Activated T-cell treated with anti-CD3 and anti-CD28 coated beads, Interleukin-2, amount 50 U/mL, for 24 hours (primary cell): ENCODE results near the gene GSTA2.
"Not testable (repeated sequence)": the region's sequence is repeated elsewhere in the genome, so short reads cannot be mapped to it uniquely, and the experiment has no call there.

ENCODE experiments used
- DNase-seq: peaks from one replicate; pipeline ENCODE4 v3.0.0-alpha.2; 2020
- H3K27ac Mint-ChIP-seq: 2 replicates; pipeline ENCODE4 v1.8.0; 2020; ENCODE audit warnings: mild to moderate bottlenecking, mixed read lengths
- H3K27me3 Mint-ChIP-seq: 2 replicates; pipeline ENCODE4 v1.8.0; 2020; ENCODE audit warnings: mixed read lengths
- H3K36me3 Mint-ChIP-seq: 2 replicates; pipeline ENCODE4 v1.8.0; 2020; ENCODE audit warnings: low read depth, mixed read lengths
- H3K4me1 Mint-ChIP-seq: 2 replicates; pipeline ENCODE4 v1.8.0; 2020; ENCODE audit warnings: low read depth, mixed read lengths
- H3K4me3 Mint-ChIP-seq: 2 replicates; pipeline ENCODE4 v1.8.0; 2020; ENCODE audit warnings: mild to moderate bottlenecking, moderate library complexity, mixed read lengths
- H3K9me3 Mint-ChIP-seq: 2 replicates; pipeline ENCODE4 v1.8.0; 2020; ENCODE audit warnings: mixed read lengths

Gene GSTA2

GRCh38 chr6:52782209-52782608, 18.9 kb upstream of the GSTA2 start:
- H3K4me1 Mint-ChIP-seq, H3K27ac Mint-ChIP-seq, H3K36me3 Mint-ChIP-seq, DNase-seq, H3K9me3 Mint-ChIP-seq, H3K4me3 Mint-ChIP-seq: not testable (repeated sequence)
- H3K27me3 Mint-ChIP-seq: peaks cover 28% of the 10 kb centered on the region

- DNase-seq: no peak
- peaks cover 31% of the 10 kb centered on the region for H3K27me3 Mint-ChIP-seq
Observed at GRCh38 chr6:52779237-52779636, 16.0 kb upstream of the GSTA2 start.

GRCh38 chr6:52776711-52777351, 13.6 kb upstream of the GSTA2 start:
- H3K27me3 Mint-ChIP-seq: peaks cover 36% of the 10 kb centered on the region
- not testable (repeated sequence) for H3K4me1 Mint-ChIP-seq, H3K36me3 Mint-ChIP-seq

More at GRCh38 chr6:52779237-52779636, 16.0 kb upstream of the GSTA2 start:
- Mint-ChIP-seq H3K27ac (no peak overlapping the region), H3K4me3 (no peak overlapping the region), H3K9me3 (no peaks in the 10 kb centered on the region), H3K36me3 (no peaks in the 10 kb centered on the region), H3K4me1 (no peaks in the 10 kb centered on the region)

GRCh38 chr6:52769399-52769798, 6.1 kb upstream of the GSTA2 start:
- H3K4me1 Mint-ChIP-seq, H3K9me3 Mint-ChIP-seq, H3K27me3 Mint-ChIP-seq, DNase-seq, H3K4me3 Mint-ChIP-seq, H3K27ac Mint-ChIP-seq, H3K36me3 Mint-ChIP-seq: not testable (repeated sequence)

More at GRCh38 chr6:52776711-52777351, 13.6 kb upstream of the GSTA2 start:
- DNase-seq, H3K4me3 Mint-ChIP-seq, H3K9me3 Mint-ChIP-seq, H3K27ac Mint-ChIP-seq: not testable (repeated sequence)

GRCh38 chr6:52767658-52768057, 4.4 kb upstream of the GSTA2 start:
- not testable (repeated sequence) for H3K27me3 Mint-ChIP-seq, DNase-seq, H3K27ac Mint-ChIP-seq, H3K4me1 Mint-ChIP-seq, H3K36me3 Mint-ChIP-seq, H3K9me3 Mint-ChIP-seq, H3K4me3 Mint-ChIP-seq

DNA sequence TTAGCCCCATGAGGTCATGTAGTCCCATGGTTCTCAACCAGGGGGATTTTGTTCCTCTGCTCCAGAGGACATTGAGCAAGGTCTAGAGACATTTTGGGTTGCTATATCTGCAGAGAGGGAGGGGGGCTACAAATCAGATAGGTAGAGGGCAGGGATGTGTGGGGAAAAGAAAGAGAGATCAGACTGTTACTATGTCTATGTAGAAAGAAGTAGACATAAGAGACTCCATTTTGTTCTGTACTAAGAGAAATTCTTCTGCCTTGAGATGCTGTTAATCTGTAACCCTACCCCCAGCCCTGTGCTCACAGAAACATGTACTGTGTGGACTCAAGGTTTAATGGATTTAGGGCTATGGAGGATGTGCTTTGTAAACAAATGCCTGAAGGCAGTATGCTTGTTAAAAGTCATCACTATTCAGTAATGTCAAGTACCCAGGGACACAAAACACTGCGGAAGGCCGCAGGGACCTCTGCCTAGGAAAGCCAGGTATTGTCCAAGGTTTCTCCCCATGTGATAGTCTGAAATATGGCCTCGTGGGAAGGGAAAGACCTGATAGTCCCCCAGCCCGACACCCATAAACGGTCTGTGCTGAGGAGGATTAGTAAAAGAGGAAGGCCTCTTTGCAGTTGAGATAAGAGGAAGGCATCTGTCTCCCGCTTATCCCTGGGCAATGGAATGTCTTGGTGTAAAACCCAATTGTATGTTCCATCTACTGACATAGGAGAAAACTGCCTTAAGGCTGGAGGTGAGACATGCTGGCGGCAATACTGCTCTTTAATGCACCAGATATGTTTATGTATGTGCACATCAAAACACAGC, 1.4 kb downstream of the GSTA2 start:
- not testable (repeated sequence) for H3K27ac Mint-ChIP-seq, H3K4me3 Mint-ChIP-seq, H3K4me1 Mint-ChIP-seq, H3K9me3 Mint-ChIP-seq, H3K36me3 Mint-ChIP-seq, DNase-seq
- peaks cover 15% of the 10 kb centered on the region for H3K27me3 Mint-ChIP-seq

DNA sequence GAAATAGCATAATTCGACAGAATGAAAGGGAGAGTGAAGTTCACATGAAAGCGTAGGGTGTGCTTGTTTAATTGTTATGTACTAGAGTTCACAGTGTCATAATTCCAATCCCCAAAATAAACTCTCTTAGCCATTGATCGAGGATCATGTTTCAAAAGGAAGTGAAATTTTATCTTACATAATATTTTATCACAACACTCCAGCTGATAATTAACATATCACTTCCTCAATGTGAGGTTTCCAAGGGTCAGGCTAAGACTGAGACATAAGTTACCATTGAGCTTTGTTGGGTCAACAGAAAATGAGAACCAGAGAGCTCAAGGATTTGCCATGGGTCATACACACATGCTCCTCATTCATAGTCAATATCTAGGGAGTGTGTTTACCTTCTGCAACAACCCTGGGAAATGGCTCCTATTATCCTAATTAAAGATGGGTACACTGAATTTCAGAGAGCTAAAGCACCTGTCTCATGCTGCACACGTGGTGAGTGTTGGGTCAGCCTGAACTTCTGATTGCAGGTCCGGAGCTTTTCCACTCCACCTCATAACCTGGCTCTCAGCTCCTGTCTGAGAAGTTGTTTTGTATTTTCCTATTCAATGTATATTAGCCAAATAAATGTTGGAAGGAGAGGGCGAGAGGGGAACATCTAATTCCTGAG, 3.0 kb downstream of the GSTA2 start:
- peaks cover 28% of the 10 kb centered on the region for H3K27me3 Mint-ChIP-seq

GRCh38 chr6:52759085-52759484, 4.2 kb downstream of the GSTA2 start:
- Mint-ChIP-seq H3K27ac (no peak overlapping the region), H3K4me3 (no peak overlapping the region), H3K27me3 (peaks cover 34% of the 10 kb centered on the region), H3K4me1 (no peaks in the 10 kb centered on the region), H3K9me3 (no peaks in the 10 kb centered on the region), H3K36me3 (no peaks in the 10 kb centered on the region)
- DNase-seq: no peak

More for the DNA sequence above, 3.0 kb downstream of the GSTA2 start:
- no peaks in the 10 kb centered on the region for H3K36me3 Mint-ChIP-seq
- DNase-seq: no peak
- no peak overlapping the region for H3K4me3 Mint-ChIP-seq
- H3K9me3 Mint-ChIP-seq: no peaks in the 10 kb centered on the region
- H3K4me1 Mint-ChIP-seq: no peaks in the 10 kb centered on the region
- no peak overlapping the region for H3K27ac Mint-ChIP-seq

- H3K9me3 Mint-ChIP-seq, H3K36me3 Mint-ChIP-seq, H3K27ac Mint-ChIP-seq, H3K4me1 Mint-ChIP-seq, DNase-seq, H3K4me3 Mint-ChIP-seq: not testable (repeated sequence)
- H3K27me3 Mint-ChIP-seq: peaks cover 38% of the 10 kb centered on the region
Observed at GRCh38 chr6:52757651-52758338, 5.5 kb downstream of the GSTA2 start.

DNA sequence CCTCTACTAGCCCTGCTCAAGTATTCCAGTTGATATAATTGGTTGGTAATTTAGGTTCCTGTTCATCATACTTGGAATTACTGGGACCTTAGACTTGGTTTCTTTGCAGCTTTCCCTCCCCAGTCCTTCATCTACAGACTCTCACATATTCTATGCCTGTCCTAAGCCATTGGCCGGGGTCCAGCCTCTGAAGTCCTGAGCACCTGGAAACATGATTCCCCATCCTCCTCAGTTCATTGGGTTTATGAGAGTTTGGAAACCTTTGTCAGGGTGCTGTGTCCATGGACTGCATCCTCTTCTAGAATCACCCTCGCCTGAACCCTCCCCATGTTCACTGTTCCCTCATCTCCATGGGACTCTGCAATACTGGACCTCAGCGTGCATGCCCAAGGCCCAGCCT, 8.8 kb downstream of the GSTA2 start:
- no peaks in the 10 kb centered on the region for H3K4me1 Mint-ChIP-seq

GRCh38 chr6:52753137-52753536, 10.1 kb downstream of the GSTA2 start:
- H3K27ac Mint-ChIP-seq, H3K9me3 Mint-ChIP-seq, H3K4me3 Mint-ChIP-seq, H3K4me1 Mint-ChIP-seq, H3K36me3 Mint-ChIP-seq, DNase-seq: not testable (repeated sequence)
- peaks cover 31% of the 10 kb centered on the region for H3K27me3 Mint-ChIP-seq

More for the DNA sequence above, 8.8 kb downstream of the GSTA2 start:
- Mint-ChIP-seq H3K4me3 (no peak overlapping the region), H3K9me3 (peaks cover 3% of the 10 kb centered on the region), H3K36me3 (no peaks in the 10 kb centered on the region), H3K27me3 (peaks cover 34% of the 10 kb centered on the region), H3K27ac (no peak overlapping the region)
- DNase-seq: no peak

- H3K4me1 Mint-ChIP-seq: no peaks in the 10 kb centered on the region
- H3K27ac Mint-ChIP-seq: no peak overlapping the region
- no peaks in the 10 kb centered on the region for H3K36me3 Mint-ChIP-seq
Observed at GRCh38 chr6:52752310-52752709, 11.0 kb downstream of the GSTA2 start.

GRCh38 chr6:52749556-52750152, 13.6 kb downstream of the GSTA2 start:
- Mint-ChIP-seq H3K27ac (no peak overlapping the region), H3K27me3 (peaks cover 13% of the 10 kb centered on the region), H3K4me3 (no peak overlapping the region), H3K36me3 (no peaks in the 10 kb centered on the region), H3K4me1 (no peaks in the 10 kb centered on the region), H3K9me3 (peaks cover 3% of the 10 kb centered on the region)
- no peak for DNase-seq

More at GRCh38 chr6:52752310-52752709, 11.0 kb downstream of the GSTA2 start:
- no peak for DNase-seq
- Mint-ChIP-seq H3K27me3 (peaks cover 27% of the 10 kb centered on the region), H3K4me3 (no peak overlapping the region), H3K9me3 (peaks cover 3% of the 10 kb centered on the region)

GRCh38 chr6:52747301-52747700, 16.0 kb downstream of the GSTA2 start:
- not testable (repeated sequence) for DNase-seq

More at GRCh38 chr6:52747301-52747700, 16.0 kb downstream of the GSTA2 start:
- H3K9me3 Mint-ChIP-seq, H3K4me1 Mint-ChIP-seq, H3K36me3 Mint-ChIP-seq, H3K27ac Mint-ChIP-seq, H3K4me3 Mint-ChIP-seq: not testable (repeated sequence)
- peaks cover 15% of the 10 kb centered on the region for H3K27me3 Mint-ChIP-seq
